HG03342 (cell line): Measurements from ENCODE around the gene CEP128.

Experiments
- ATAC-seq: cut with Tn5 transposase; IDR thresholded peaks from one replicate; pipeline ENCODE4 v1.9.1; 2021; ENCODE audit warnings: mild to moderate bottlenecking, moderate library complexity; ENCODE audit not compliant: unreplicated experiment

CEP128 gene

GRCh38 chr14:80692903-80693302 is 248.6 kb downstream of the CEP128 start:
- no peak for ATAC-seq

GRCh38 chr14:80681651-80682050 is 259.9 kb downstream of the CEP128 start:
- ATAC-seq, result no peak

GRCh38 chr14:80679273-80679672 is 262.3 kb downstream of the CEP128 start:
- no peak for ATAC-seq

GRCh38 chr14:80678436-80678835 is 263.1 kb downstream of the CEP128 start:
- no peak for ATAC-seq

GRCh38 chr14:80669426-80669825 is 272.1 kb downstream of the CEP128 start:
- ATAC-seq, result no peak

GRCh38 chr14:80664576-80664975 is 277.0 kb downstream of the CEP128 start:
- ATAC-seq, result no peak

- no peak for ATAC-seq
These were observed 278.0 kb downstream of the CEP128 start for GRCh38 chr14:80663541-80663940.

- no peak for ATAC-seq
These were observed 281.8 kb downstream of the CEP128 start for GRCh38 chr14:80659783-80660182.

GRCh38 chr14:80658733-80659132 is 282.8 kb downstream of the CEP128 start:
- no peak for ATAC-seq

- ATAC-seq, result no peak
These were observed 283.4 kb downstream of the CEP128 start for GRCh38 chr14:80658155-80658554.

- ATAC-seq, result no peak
These were observed 287.6 kb downstream of the CEP128 start for GRCh38 chr14:80653956-80654355.

GRCh38 chr14:80645667-80646413 is 295.7 kb downstream of the CEP128 start:
- no peak for ATAC-seq

- no peak for ATAC-seq
These were observed 296.7 kb downstream of the CEP128 start for GRCh38 chr14:80644826-80645225.

GRCh38 chr14:80638620-80639515 is 302.7 kb downstream of the CEP128 start:
- no peak for ATAC-seq

- ATAC-seq, result no peak
These were observed 303.6 kb downstream of the CEP128 start for GRCh38 chr14:80637756-80638619.

GRCh38 chr14:80636071-80636470 is 305.5 kb downstream of the CEP128 start:
- ATAC-seq, result no peak

- ATAC-seq, result no peak
These were observed 307.3 kb downstream of the CEP128 start for GRCh38 chr14:80634106-80634758.

- ATAC-seq, result no peak
These were observed 311.9 kb downstream of the CEP128 start for GRCh38 chr14:80629606-80630005.

- no peak for ATAC-seq
These were observed 313.0 kb downstream of the CEP128 start for GRCh38 chr14:80628547-80628946.

- no peak for ATAC-seq
These were observed 313.8 kb downstream of the CEP128 start for GRCh38 chr14:80627745-80628144.

GRCh38 chr14:80624581-80624980 is 317.0 kb downstream of the CEP128 start:
- ATAC-seq, result no peak
